ENCODE results near the gene C19orf81. TPM values are rescaled to one million over a fixed set of nuclear protein-coding genes. Genes with fewer than 3 reads are reported as not detected.

The C19orf81 gene
- total RNA-seq, 4 donors from 2014 or later: not detected

GRCh38 chr19:50693064-50693975, 44.1 kb downstream of the C19orf81 start:
- no peak for TF ChIP-seq POLR2A (IDR thresholded peaks at IDR 0.05)
- TF ChIP-seq, protein P1, sequence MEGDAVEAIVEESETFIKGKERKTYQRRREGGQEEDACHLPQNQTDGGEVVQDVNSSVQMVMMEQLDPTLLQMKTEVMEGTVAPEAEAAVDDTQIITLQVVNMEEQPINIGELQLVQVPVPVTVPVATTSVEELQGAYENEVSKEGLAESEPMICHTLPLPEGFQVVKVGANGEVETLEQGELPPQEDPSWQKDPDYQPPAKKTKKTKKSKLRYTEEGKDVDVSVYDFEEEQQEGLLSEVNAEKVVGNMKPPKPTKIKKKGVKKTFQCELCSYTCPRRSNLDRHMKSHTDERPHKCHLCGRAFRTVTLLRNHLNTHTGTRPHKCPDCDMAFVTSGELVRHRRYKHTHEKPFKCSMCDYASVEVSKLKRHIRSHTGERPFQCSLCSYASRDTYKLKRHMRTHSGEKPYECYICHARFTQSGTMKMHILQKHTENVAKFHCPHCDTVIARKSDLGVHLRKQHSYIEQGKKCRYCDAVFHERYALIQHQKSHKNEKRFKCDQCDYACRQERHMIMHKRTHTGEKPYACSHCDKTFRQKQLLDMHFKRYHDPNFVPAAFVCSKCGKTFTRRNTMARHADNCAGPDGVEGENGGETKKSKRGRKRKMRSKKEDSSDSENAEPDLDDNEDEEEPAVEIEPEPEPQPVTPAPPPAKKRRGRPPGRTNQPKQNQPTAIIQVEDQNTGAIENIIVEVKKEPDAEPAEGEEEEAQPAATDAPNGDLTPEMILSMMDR (IDR thresholded peaks at IDR 0.05): no peak
- Histone ChIP-seq H3K9me3 (no peaks in the 10 kb centered on the region), H3K4me3 (no peak overlapping the region), H3K4me1 (no peaks in the 10 kb centered on the region), H3K36me3 (no peaks in the 10 kb centered on the region), H3K27ac (no peak overlapping the region), H3K27me3 (peaks cover 3 to 21% of the 10 kb centered on the region in 2 donors)
- intact Hi-C loops (cut with DNase I; ENCODE audit: low total_unique reads): no loop called here
- DNase-seq: no peak

DNA sequence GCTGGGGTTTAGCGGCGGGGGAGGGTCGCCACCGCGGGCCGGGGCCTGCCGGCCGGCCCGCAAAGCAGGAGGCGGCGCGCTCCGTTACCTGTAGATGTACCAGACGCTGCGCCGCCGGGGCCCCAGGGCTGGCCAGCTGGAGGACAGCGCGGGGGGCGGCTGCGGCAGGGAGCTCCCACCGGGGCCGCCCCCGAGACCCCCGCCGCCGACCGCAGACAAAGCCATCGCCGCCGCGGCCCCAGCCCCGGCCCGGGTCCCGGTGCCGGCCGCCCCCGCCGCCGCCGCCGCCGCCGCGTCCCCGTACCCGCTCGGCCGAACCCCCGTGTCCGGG, 45.5 kb downstream of the C19orf81 start:
- no peak for DNase-seq
- intact Hi-C loops (cut with DNase I; ENCODE audit: low total_unique reads): no loop called here

DNA sequence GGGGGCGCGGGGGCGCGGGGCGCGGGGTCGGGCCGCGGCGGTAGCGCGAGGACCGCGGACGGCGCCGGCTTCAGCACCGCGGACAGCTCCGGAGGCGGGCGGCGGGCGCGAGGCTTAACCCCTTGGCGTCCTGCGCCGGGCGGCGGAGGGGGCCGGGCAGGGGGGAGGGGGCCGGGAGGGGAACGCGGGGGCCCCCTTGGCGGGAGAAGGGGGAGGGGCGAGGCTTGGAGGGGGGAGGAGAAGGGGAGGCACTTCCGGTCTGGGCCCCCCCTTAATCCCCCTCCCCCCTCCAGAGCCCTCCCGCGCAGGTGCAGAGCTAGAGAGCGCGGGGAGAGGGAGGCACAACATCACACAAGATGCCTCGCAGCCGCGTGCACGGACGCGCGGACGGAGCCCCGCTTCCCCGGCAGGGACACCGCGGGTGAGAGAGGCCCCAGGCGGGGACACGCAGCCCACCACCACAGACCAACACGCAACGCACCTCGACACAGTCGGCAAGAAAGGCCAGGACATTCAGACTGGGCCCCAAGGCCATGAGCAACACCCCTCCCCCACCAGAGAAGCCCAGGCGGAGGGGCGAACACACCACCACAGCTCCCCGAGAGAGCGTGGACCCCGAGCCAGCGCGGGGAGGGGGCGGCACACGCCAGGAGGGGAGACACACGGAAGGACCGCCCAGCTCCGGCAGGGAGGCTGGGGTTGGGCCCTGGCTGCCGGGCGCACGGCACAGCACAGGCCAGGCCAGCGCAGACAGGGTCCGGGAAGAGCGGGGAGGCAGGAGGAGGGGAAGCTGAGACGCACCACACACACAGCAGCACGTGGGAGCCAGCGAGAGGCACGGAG, 46.2 kb downstream of the C19orf81 start:
- peaks cover 3 to 21% of the 10 kb centered on the region in 2 donors for H3K27me3 ChIP-seq
- intact Hi-C loops (cut with DNase I; ENCODE audit: low total_unique reads): no loop called here
- no peaks in the 10 kb centered on the region for H3K4me1 ChIP-seq
- DNase-seq: no peak
- TF ChIP-seq, protein P1 (IDR thresholded peaks at IDR 0.05): no peak
- no peak for TF ChIP-seq POLR2A (IDR thresholded peaks at IDR 0.05)
- H3K9me3 ChIP-seq: no peaks in the 10 kb centered on the region
- no peak overlapping the region for H3K27ac ChIP-seq
- H3K4me3 ChIP-seq: no peak overlapping the region
- H3K36me3 ChIP-seq: no peaks in the 10 kb centered on the region

More for the DNA sequence above, 45.5 kb downstream of the C19orf81 start:
- H3K4me1 ChIP-seq: no peaks in the 10 kb centered on the region
- TF ChIP-seq, protein P1 (IDR thresholded peaks at IDR 0.05): no peak
- TF ChIP-seq POLR2A (IDR thresholded peaks at IDR 0.05): no peak
- no peaks in the 10 kb centered on the region for H3K36me3 ChIP-seq
- peaks cover 3 to 21% of the 10 kb centered on the region in 2 donors for H3K27me3 ChIP-seq
- H3K4me3 ChIP-seq: no peak overlapping the region
- H3K9me3 ChIP-seq: no peaks in the 10 kb centered on the region
- no peak overlapping the region for H3K27ac ChIP-seq

- intact Hi-C loops (cut with DNase I; ENCODE audit: low total_unique reads): no loop called here
- no peaks in the 10 kb centered on the region for H3K4me1 ChIP-seq
- H3K9me3 ChIP-seq: no peaks in the 10 kb centered on the region
- no peak for TF ChIP-seq POLR2A (IDR thresholded peaks at IDR 0.05)
- TF ChIP-seq, protein P1 (IDR thresholded peaks at IDR 0.05): no peak
- H3K4me3 ChIP-seq: no peak overlapping the region
- DNase-seq: no peak
- H3K27ac ChIP-seq: no peak overlapping the region
- peaks cover 3 to 21% of the 10 kb centered on the region in 2 donors for H3K27me3 ChIP-seq
- no peaks in the 10 kb centered on the region for H3K36me3 ChIP-seq
Measured at GRCh38 chr19:50696094-50696483, 46.8 kb downstream of the C19orf81 start.
